ENCODE measurements around the gene STOX1.
"Not testable (repeated sequence)": the region's sequence is repeated elsewhere in the genome, so short reads cannot be mapped to it uniquely, and the experiment has no call there.

Gene STOX1

DNA sequence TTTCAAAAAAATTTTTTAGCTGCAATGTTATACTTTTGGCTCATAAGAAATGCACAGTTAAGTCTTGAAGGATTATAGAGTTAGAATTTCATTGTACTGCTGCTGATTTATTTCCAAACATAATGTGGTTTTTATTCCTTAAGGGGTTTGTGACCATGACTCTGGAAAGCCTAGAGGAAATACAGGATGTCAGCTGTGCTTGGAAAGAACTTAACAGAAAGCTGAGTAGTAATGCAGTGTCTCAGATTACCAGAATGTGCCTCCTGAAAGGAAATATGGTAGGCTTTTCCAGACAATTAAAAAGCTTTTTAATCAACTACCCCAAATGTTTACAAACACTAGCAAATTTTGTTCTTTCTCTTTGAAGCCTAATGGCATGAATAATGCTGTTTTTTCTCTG lies 113.6 kb downstream of the STOX1 start:
- H3K27me3 Mint-ChIP-seq; H3K9me3 Mint-ChIP-seq; H3K27ac Mint-ChIP-seq; DNase-seq; H3K4me3 Mint-ChIP-seq; H3K4me1 Mint-ChIP-seq (ENCODE audit: low read depth): not testable (repeated sequence)
- peaks cover 83% of the 10 kb centered on the region for H3K36me3 Mint-ChIP-seq (ENCODE audit: low read depth)

Measured in activated T-cell treated with anti-CD3 and anti-CD28 coated beads, Interleukin-2, amount 50 U/mL, for 24 hours (primary cell).